Breast epithelium (tissue), 4 donors: Measurements from ENCODE around the gene NECTIN1. TPM values are rescaled to one million over a fixed set of nuclear protein-coding genes. Genes with fewer than 3 reads are reported as not detected.

Experiments used
- DNase-seq, 2 donors: peaks; one replicate each; pipeline ENCODE4 v3.0.0-alpha.2; 2019; ENCODE audit warnings: low spot score in 2 of 2
- H3K27ac ChIP-seq, 2 donors: fragments of 200-600 bp; sonication (generic) in 1 of 2; one replicate each; pipeline ENCODE4 v1.5.1; 2016 to 2019; ENCODE audit warnings: mild to moderate bottlenecking in 1 of 2
- H3K27me3 ChIP-seq, 2 donors: fragments of 200-600 bp; sonication (generic) in 1 of 2; one replicate each; pipeline versions ENCODE4 v1.5.1 to v1.6.0; 2017 to 2019; ENCODE audit warnings: control low read depth in 1 of 2, mild to moderate bottlenecking in 1 of 2
- H3K36me3 ChIP-seq: fragments of 200-600 bp; one replicate; pipeline ENCODE4 v1.5.1; 2019
- H3K4me1 ChIP-seq, 2 donors: fragments of 200-600 bp; sonication (generic); one replicate each; pipeline ENCODE4 v1.5.1; 2016 to 2019; ENCODE audit warnings: control low read depth in 1 of 2
- H3K4me3 ChIP-seq, 3 donors: fragments of 200-600 bp; sonication (generic); 1 replicate in 2 of 3; 2 replicates in 1 of 3; pipeline ENCODE4 v1.5.1; 2016 to 2019; ENCODE audit warnings: mild to moderate bottlenecking in 3 of 3, moderate library complexity in 2 of 3
- H3K9me3 ChIP-seq, 2 donors: fragments of 200-600 bp; sonication (generic) in 1 of 2; one replicate each; pipeline ENCODE4 v1.5.1; 2016 to 2019; ENCODE audit warnings: control low read depth in 1 of 2
- CTCF ChIP-seq, 3 donors: fragments of 450-650 bp; IDR thresholded peaks; one replicate each; pipeline ENCODE4 v1.5.1; 2016 to 2017; ENCODE audit warnings: antibody characterized with exemption in 3 of 3, mild to moderate bottlenecking in 3 of 3, moderate library complexity in 3 of 3
- POLR2A ChIP-seq: fragments of 450-650 bp; IDR thresholded peaks from one replicate; pipeline ENCODE4 v1.6.1; 2016; ENCODE audit warnings: antibody characterized with exemption, mild to moderate bottlenecking, moderate library complexity
- POLR2AphosphoS5 ChIP-seq, 3 donors: sonication (generic); formaldehyde crosslinking; IDR thresholded peaks; one replicate each; pipeline ENCODE4 v1.6.1; 2017; ENCODE audit warnings: antibody characterized with exemption in 3 of 3
- intact Hi-C: fragments of 100-400 bp; cut with DNase I; formaldehyde crosslinking; loops from one replicate; pipeline ENCODE4 v1.15.1; 2023; ENCODE audit warnings: low total_unique reads
- total RNA-seq, 3 donors: library from RNA; depleted of rRNA; stranded (reverse); fragments of >200 nt; gene quantifications; one replicate each; pipeline ENCODE4 v1.1.0, GENCODE V29; 2016

The NECTIN1 gene
- total RNA-seq, 3 donors from 2014 or later: 2.6 to 6.6 (median 4.5) TPM

- peaks cover 0 to 6% of the 10 kb centered on the region in 2 donors for H3K27me3 ChIP-seq
- no peak overlapping the region for H3K4me3 ChIP-seq
- H3K9me3 ChIP-seq: no peaks in the 10 kb centered on the region
- H3K4me1 ChIP-seq: no peaks in the 10 kb centered on the region
- no peaks in the 10 kb centered on the region for H3K36me3 ChIP-seq
- H3K27ac ChIP-seq: no peak overlapping the region
- intact Hi-C loops: loop anchor here (5.0 kb wide), 1 partner anchor 1616 kb away; no protein-coding TSS in a partner anchor
- TF ChIP-seq POLR2A: no peak
- TF ChIP-seq POLR2AphosphoS5 (IDR thresholded peaks at IDR 0.05): no peak
- no peak for TF ChIP-seq CTCF (IDR thresholded peaks at IDR 0.05)
- DNase-seq: no peak
Observed at GRCh38 chr11:119758291-119758690, 29.3 kb upstream of the NECTIN1 start.

- Histone ChIP-seq H3K36me3 (no peaks in the 10 kb centered on the region), H3K4me1 (no peaks in the 10 kb centered on the region), H3K4me3 (no peak overlapping the region), H3K27me3 (no peaks in the 10 kb centered on the region), H3K27ac (no peak overlapping the region), H3K9me3 (no peaks in the 10 kb centered on the region)
- no peak for DNase-seq
- intact Hi-C loops: loop anchor here (5.0 kb wide), 1 partner anchor 1615 kb away; no protein-coding TSS in a partner anchor
- TF ChIP-seq POLR2AphosphoS5 (IDR thresholded peaks at IDR 0.05) (no peak), POLR2A (no peak), CTCF (IDR thresholded peaks at IDR 0.05) (no peak)
Observed at GRCh38 chr11:119757378-119757777, 28.4 kb upstream of the NECTIN1 start.

GRCh38 chr11:119756169-119756865 is 27.3 kb upstream of the NECTIN1 start:
- Histone ChIP-seq H3K36me3 (no peaks in the 10 kb centered on the region), H3K27me3 (no peaks in the 10 kb centered on the region), H3K4me3 (no peak overlapping the region), H3K9me3 (no peaks in the 10 kb centered on the region), H3K27ac (peak overlapping the region; percentile 0 to 46), H3K4me1 (peaks cover 0 to 8% of the 10 kb centered on the region in 2 donors)
- DNase-seq: peak; percentile 19 to 34
- TF ChIP-seq POLR2A: no peak
- no peak for TF ChIP-seq POLR2AphosphoS5 (IDR thresholded peaks at IDR 0.05)
- no peak for TF ChIP-seq CTCF (IDR thresholded peaks at IDR 0.05)
- intact Hi-C loops: loop anchor here (5.0 kb wide), 1 partner anchor 1614 kb away; no protein-coding TSS in a partner anchor

- intact Hi-C loops: loop anchor here (5.0 kb wide), 1 partner anchor 1613 kb away; no protein-coding TSS in a partner anchor
- Histone ChIP-seq H3K27me3 (no peaks in the 10 kb centered on the region), H3K4me1 (peaks cover 0 to 8% of the 10 kb centered on the region in 2 donors), H3K36me3 (no peaks in the 10 kb centered on the region), H3K9me3 (no peaks in the 10 kb centered on the region), H3K4me3 (no peak overlapping the region), H3K27ac (peak overlapping the region; percentile 21 to 46)
- TF ChIP-seq POLR2A: no peak
- no peak for TF ChIP-seq CTCF (IDR thresholded peaks at IDR 0.05)
- TF ChIP-seq POLR2AphosphoS5 (IDR thresholded peaks at IDR 0.05): no peak
- DNase-seq: peak in 1 of 2 donors; percentile 31
Observed at GRCh38 chr11:119755356-119756071, 26.5 kb upstream of the NECTIN1 start.
